ENCODE results near the gene LOXHD1. TPM values are rescaled to one million over a fixed set of nuclear protein-coding genes. Genes with fewer than 3 reads are reported as not detected.

LOXHD1 gene
- total RNA-seq, 2 experiments from 2014 or later: 0.05 TPM; not detected in 1

- no peak for DNase-seq
- H3K4me3 Mint-ChIP-seq: no peak overlapping the region
- no peaks in the 10 kb centered on the region for H3K4me1 Mint-ChIP-seq (ENCODE audit: low read depth)
- CTCF ChIA-PET: no interaction called here
- H3K27me3 Mint-ChIP-seq (ENCODE audit: low read depth): no peaks in the 10 kb centered on the region
- H3K36me3 Mint-ChIP-seq (ENCODE audit: low read depth): no peaks in the 10 kb centered on the region
- H3K9me3 Mint-ChIP-seq: peaks cover 2% of the 10 kb centered on the region
- no peak overlapping the region for H3K27ac Mint-ChIP-seq
- intact Hi-C loops (cut with micrococcal nuclease): no loop called here
These were observed 109.5 kb downstream of the LOXHD1 start for GRCh38 chr18:46547520-46547919.

DNA sequence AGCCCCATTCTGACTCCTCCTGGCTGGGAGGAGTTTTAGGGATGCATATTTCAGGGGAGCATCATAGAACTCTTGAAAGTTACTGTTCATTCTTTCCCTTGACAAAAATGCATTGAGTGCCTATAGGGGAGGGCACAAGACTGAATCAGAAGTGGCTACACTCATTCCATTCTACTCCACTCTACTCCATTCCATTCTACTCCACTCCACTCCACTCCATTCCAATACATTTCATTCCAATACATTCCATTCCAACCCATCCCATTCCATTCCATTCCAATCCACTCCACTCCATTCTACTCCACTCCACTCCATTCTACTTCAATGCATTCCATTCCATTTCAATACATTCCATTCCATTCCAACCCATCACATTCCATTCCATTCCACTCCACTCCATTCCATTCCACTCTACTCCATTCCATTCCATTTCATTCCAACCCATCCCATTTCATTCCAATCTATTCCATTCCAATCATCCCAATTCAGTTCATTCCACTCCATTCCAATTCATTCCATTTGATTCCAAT, 110.8 kb downstream of the LOXHD1 start:
- intact Hi-C loops (cut with micrococcal nuclease): no loop called here
- no peak for DNase-seq
- no peak overlapping the region for H3K27ac Mint-ChIP-seq
- H3K4me3 Mint-ChIP-seq: no peak overlapping the region
- peaks cover 2% of the 10 kb centered on the region for H3K9me3 Mint-ChIP-seq
- H3K27me3 Mint-ChIP-seq (ENCODE audit: low read depth): no peaks in the 10 kb centered on the region
- no peaks in the 10 kb centered on the region for H3K4me1 Mint-ChIP-seq (ENCODE audit: low read depth)
- H3K36me3 Mint-ChIP-seq (ENCODE audit: low read depth): no peaks in the 10 kb centered on the region
- CTCF ChIA-PET: no interaction called here

GRCh38 chr18:46542545-46542944, 114.5 kb downstream of the LOXHD1 start:
- Mint-ChIP-seq H3K27ac (no peak overlapping the region), H3K36me3 (ENCODE audit: low read depth) (no peaks in the 10 kb centered on the region), H3K9me3 (peaks cover 2% of the 10 kb centered on the region), H3K4me3 (no peak overlapping the region), H3K27me3 (ENCODE audit: low read depth) (no peaks in the 10 kb centered on the region), H3K4me1 (ENCODE audit: low read depth) (no peaks in the 10 kb centered on the region)
- intact Hi-C loops (cut with micrococcal nuclease): no loop called here
- no peak for DNase-seq
- CTCF ChIA-PET: interaction anchor here (0.6 to 1.6 kb wide), 2 partner anchors 100 to 115 kb away, joined by 3 read pairs; no protein-coding TSS in a partner anchor

GRCh38 chr18:46541626-46542189, 115.3 kb downstream of the LOXHD1 start:
- Mint-ChIP-seq H3K27ac (no peak overlapping the region), H3K4me1 (ENCODE audit: low read depth) (no peaks in the 10 kb centered on the region), H3K9me3 (peaks cover 2% of the 10 kb centered on the region), H3K4me3 (no peak overlapping the region), H3K36me3 (ENCODE audit: low read depth) (no peaks in the 10 kb centered on the region), H3K27me3 (ENCODE audit: low read depth) (no peaks in the 10 kb centered on the region)
- no peak for DNase-seq
- CTCF ChIA-PET: interaction anchor here (1.6 kb wide), 1 partner anchor 116 kb away, joined by 3 read pairs; no protein-coding TSS in a partner anchor
- intact Hi-C loops (cut with micrococcal nuclease): no loop called here

- no peak overlapping the region for H3K4me3 Mint-ChIP-seq
- no peak for DNase-seq
- no peaks in the 10 kb centered on the region for H3K4me1 Mint-ChIP-seq (ENCODE audit: low read depth)
- CTCF ChIA-PET: interaction anchor here (1.0 kb wide), 1 partner anchor 257 kb away, joined by 3 read pairs; no protein-coding TSS in a partner anchor
- H3K27me3 Mint-ChIP-seq (ENCODE audit: low read depth): no peaks in the 10 kb centered on the region
- intact Hi-C loops (cut with micrococcal nuclease): no loop called here
- no peak overlapping the region for H3K27ac Mint-ChIP-seq
- H3K9me3 Mint-ChIP-seq: no peaks in the 10 kb centered on the region
- H3K36me3 Mint-ChIP-seq (ENCODE audit: low read depth): no peaks in the 10 kb centered on the region
These were observed 118.6 kb downstream of the LOXHD1 start for GRCh38 chr18:46538376-46538775.

GRCh38 chr18:46536215-46536874, 120.7 kb downstream of the LOXHD1 start:
- Mint-ChIP-seq H3K27ac (no peak overlapping the region), H3K9me3 (no peaks in the 10 kb centered on the region), H3K4me3 (no peak overlapping the region), H3K36me3 (ENCODE audit: low read depth) (no peaks in the 10 kb centered on the region), H3K4me1 (ENCODE audit: low read depth) (no peaks in the 10 kb centered on the region), H3K27me3 (ENCODE audit: low read depth) (no peaks in the 10 kb centered on the region)
- no peak for DNase-seq
- CTCF ChIA-PET: interaction anchor here (0.6 to 0.9 kb wide), 2 partner anchors 122 to 123 kb away, joined by 3 to 4 read pairs; no protein-coding TSS in a partner anchor
- intact Hi-C loops (cut with micrococcal nuclease): no loop called here

DNA sequence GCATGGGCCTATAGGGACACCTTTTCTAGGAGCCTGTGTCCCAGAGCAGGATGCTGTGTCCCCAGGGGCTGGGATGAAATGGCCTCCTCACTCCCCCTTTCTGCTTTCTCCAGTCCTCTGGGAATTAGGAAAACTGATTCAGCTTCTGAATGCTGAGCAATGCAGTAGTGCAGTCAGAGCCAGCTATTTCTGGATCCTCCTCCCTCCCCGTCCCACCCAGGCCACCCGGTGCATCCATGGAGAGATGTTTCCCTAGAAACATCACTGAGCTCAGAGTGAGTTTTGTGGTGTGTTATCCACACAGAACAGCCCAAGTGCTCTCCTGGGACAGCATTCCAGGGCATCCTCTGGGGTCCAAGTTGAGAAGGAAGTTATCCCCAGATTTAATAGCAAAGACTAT, 125.5 kb downstream of the LOXHD1 start:
- Mint-ChIP-seq H3K27me3 (ENCODE audit: low read depth) (no peaks in the 10 kb centered on the region), H3K4me1 (ENCODE audit: low read depth) (no peaks in the 10 kb centered on the region), H3K4me3 (no peak overlapping the region), H3K9me3 (no peaks in the 10 kb centered on the region), H3K27ac (no peak overlapping the region), H3K36me3 (ENCODE audit: low read depth) (no peaks in the 10 kb centered on the region)
- CTCF ChIA-PET: interaction anchor here (0.6 kb wide), 1 partner anchor 102 kb away, joined by 4 read pairs; no protein-coding TSS in a partner anchor
- no peak for DNase-seq
- intact Hi-C loops (cut with micrococcal nuclease): no loop called here

DNA sequence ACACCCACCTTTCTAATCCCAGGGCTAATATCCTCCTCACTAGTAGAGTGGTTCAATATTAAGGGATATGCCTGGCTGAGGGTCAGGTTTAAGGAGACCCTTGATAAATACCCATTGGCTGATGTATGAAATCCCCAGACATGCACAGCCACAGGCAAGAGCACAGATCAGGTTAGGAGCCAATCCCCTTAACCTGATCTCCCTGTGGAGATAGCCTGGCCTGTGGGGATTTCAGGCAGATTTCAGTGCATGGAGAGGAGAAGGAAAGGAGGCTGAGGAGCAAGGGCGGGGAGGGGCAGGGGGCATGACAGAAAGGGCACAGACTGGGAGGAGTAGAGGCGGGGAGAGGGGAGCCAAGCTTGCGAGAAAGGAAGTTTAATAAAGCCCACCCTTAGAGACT, 129.0 kb downstream of the LOXHD1 start:
- H3K27me3 Mint-ChIP-seq (ENCODE audit: low read depth): peaks cover 5% of the 10 kb centered on the region
- DNase-seq: no peak
- intact Hi-C loops (cut with micrococcal nuclease): no loop called here
- no peaks in the 10 kb centered on the region for H3K4me1 Mint-ChIP-seq (ENCODE audit: low read depth)
- no peaks in the 10 kb centered on the region for H3K9me3 Mint-ChIP-seq
- CTCF ChIA-PET: no interaction called here
- H3K36me3 Mint-ChIP-seq (ENCODE audit: low read depth): no peaks in the 10 kb centered on the region
- H3K27ac Mint-ChIP-seq: no peak overlapping the region
- H3K4me3 Mint-ChIP-seq: no peak overlapping the region

- Mint-ChIP-seq H3K9me3 (no peaks in the 10 kb centered on the region), H3K27ac (no peak overlapping the region), H3K4me1 (ENCODE audit: low read depth) (no peaks in the 10 kb centered on the region), H3K4me3 (no peak overlapping the region), H3K36me3 (ENCODE audit: low read depth) (no peaks in the 10 kb centered on the region), H3K27me3 (ENCODE audit: low read depth) (peaks cover 3% of the 10 kb centered on the region)
- intact Hi-C loops (cut with micrococcal nuclease): no loop called here
- no peak for DNase-seq
- CTCF ChIA-PET: no interaction called here
These were observed 137.2 kb downstream of the LOXHD1 start for GRCh38 chr18:46519870-46520269.

- DNase-seq: no peak
- H3K4me1 Mint-ChIP-seq (ENCODE audit: low read depth): no peaks in the 10 kb centered on the region
- no peak overlapping the region for H3K4me3 Mint-ChIP-seq
- H3K27ac Mint-ChIP-seq: no peak overlapping the region
- no peaks in the 10 kb centered on the region for H3K36me3 Mint-ChIP-seq (ENCODE audit: low read depth)
- H3K27me3 Mint-ChIP-seq (ENCODE audit: low read depth): peaks cover 3% of the 10 kb centered on the region
- intact Hi-C loops (cut with micrococcal nuclease): loop anchor here (1.0 kb wide), 1 partner anchor 370 kb away; no protein-coding TSS in a partner anchor
- no peaks in the 10 kb centered on the region for H3K9me3 Mint-ChIP-seq
- CTCF ChIA-PET: interaction anchor here (1.4 to 2.4 kb wide), 2 partner anchors 140 to 238 kb away, joined by 3 to 5 read pairs; no protein-coding TSS in a partner anchor
These were observed 138.6 kb downstream of the LOXHD1 start for GRCh38 chr18:46518438-46518837.

- Mint-ChIP-seq H3K4me3 (no peak overlapping the region), H3K36me3 (ENCODE audit: low read depth) (no peaks in the 10 kb centered on the region), H3K4me1 (ENCODE audit: low read depth) (no peaks in the 10 kb centered on the region), H3K9me3 (peaks cover 2% of the 10 kb centered on the region), H3K27ac (no peak overlapping the region), H3K27me3 (ENCODE audit: low read depth) (peaks cover 3% of the 10 kb centered on the region)
- intact Hi-C loops (cut with micrococcal nuclease): no loop called here
- CTCF ChIA-PET: interaction anchor here (1.3 to 2.4 kb wide), 3 partner anchors 234 to 343 kb away, joined by 3 to 5 read pairs (median 3); no protein-coding TSS in a partner anchor
- DNase-seq: no peak
These were observed 140.5 kb downstream of the LOXHD1 start for GRCh38 chr18:46516555-46516954.

DNA sequence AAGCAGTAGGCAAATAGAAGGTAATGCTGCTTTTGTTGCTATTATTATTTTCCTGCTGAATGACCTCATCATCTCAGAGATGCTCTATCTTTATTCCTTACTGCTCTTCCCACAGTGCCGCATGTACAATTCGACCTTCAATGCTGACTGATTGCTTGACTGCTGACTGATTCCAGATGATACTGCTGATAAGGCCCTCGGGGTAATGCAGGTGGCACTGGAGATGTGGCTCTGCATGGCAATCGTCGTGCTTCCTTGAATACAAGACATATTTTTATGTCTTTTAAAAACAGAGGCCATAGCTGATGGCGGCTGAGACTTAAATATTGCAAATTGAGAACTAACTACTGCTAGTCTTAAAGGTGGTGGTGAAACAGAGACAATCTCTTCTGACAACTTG, 146.6 kb downstream of the LOXHD1 start:
- no peaks in the 10 kb centered on the region for H3K27me3 Mint-ChIP-seq (ENCODE audit: low read depth)
- no peak for DNase-seq
- no peaks in the 10 kb centered on the region for H3K4me1 Mint-ChIP-seq (ENCODE audit: low read depth)
- no peak overlapping the region for H3K27ac Mint-ChIP-seq
- CTCF ChIA-PET: no interaction called here
- no peaks in the 10 kb centered on the region for H3K36me3 Mint-ChIP-seq (ENCODE audit: low read depth)
- intact Hi-C loops (cut with micrococcal nuclease): no loop called here
- no peak overlapping the region for H3K4me3 Mint-ChIP-seq
- peaks cover 2% of the 10 kb centered on the region for H3K9me3 Mint-ChIP-seq

DNA sequence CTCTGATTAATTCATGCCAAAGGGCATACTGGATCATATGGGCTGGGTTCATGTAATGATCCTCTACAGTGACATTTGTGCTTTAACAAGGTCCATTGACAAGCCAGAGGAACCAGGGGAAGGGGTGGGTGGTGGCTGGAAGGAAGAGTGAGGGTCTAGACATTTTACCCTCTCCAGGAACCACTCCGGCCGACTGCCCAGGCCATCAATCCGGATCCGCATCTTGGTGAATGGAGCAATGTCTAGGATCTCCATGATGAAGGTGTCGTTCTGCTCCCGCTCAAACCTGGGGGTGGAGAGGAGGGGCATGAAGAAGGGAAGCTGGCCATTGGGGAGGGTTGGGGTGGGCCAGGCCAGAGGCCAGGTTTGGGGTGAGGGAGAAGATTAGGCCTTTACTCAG, 147.5 kb downstream of the LOXHD1 start:
- Mint-ChIP-seq H3K36me3 (ENCODE audit: low read depth) (no peaks in the 10 kb centered on the region), H3K4me1 (ENCODE audit: low read depth) (no peaks in the 10 kb centered on the region), H3K27me3 (ENCODE audit: low read depth) (no peaks in the 10 kb centered on the region), H3K4me3 (no peak overlapping the region), H3K27ac (no peak overlapping the region), H3K9me3 (peaks cover 2% of the 10 kb centered on the region)
- CTCF ChIA-PET: no interaction called here
- intact Hi-C loops (cut with micrococcal nuclease): no loop called here
- no peak for DNase-seq

All from activated naive CD4-positive, alpha-beta T cell treated with anti-CD3 and anti-CD28 coated beads for 36 hours (primary cell).